Measurements from ENCODE around the gene PDCD6IP. TPM values are rescaled to one million over a fixed set of nuclear protein-coding genes. Genes with fewer than 3 reads are reported as not detected.
"Not testable (repeated sequence)": the region's sequence is repeated elsewhere in the genome, so short reads cannot be mapped to it uniquely, and the experiment has no call there.

PDCD6IP gene, protein sequence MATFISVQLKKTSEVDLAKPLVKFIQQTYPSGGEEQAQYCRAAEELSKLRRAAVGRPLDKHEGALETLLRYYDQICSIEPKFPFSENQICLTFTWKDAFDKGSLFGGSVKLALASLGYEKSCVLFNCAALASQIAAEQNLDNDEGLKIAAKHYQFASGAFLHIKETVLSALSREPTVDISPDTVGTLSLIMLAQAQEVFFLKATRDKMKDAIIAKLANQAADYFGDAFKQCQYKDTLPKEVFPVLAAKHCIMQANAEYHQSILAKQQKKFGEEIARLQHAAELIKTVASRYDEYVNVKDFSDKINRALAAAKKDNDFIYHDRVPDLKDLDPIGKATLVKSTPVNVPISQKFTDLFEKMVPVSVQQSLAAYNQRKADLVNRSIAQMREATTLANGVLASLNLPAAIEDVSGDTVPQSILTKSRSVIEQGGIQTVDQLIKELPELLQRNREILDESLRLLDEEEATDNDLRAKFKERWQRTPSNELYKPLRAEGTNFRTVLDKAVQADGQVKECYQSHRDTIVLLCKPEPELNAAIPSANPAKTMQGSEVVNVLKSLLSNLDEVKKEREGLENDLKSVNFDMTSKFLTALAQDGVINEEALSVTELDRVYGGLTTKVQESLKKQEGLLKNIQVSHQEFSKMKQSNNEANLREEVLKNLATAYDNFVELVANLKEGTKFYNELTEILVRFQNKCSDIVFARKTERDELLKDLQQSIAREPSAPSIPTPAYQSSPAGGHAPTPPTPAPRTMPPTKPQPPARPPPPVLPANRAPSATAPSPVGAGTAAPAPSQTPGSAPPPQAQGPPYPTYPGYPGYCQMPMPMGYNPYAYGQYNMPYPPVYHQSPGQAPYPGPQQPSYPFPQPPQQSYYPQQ
- total RNA-seq: 100 to 1,000 TPM in 3 of 4 donors, 10 to 100 TPM in 1; 93.9 to 181 (median 127) TPM

DNA sequence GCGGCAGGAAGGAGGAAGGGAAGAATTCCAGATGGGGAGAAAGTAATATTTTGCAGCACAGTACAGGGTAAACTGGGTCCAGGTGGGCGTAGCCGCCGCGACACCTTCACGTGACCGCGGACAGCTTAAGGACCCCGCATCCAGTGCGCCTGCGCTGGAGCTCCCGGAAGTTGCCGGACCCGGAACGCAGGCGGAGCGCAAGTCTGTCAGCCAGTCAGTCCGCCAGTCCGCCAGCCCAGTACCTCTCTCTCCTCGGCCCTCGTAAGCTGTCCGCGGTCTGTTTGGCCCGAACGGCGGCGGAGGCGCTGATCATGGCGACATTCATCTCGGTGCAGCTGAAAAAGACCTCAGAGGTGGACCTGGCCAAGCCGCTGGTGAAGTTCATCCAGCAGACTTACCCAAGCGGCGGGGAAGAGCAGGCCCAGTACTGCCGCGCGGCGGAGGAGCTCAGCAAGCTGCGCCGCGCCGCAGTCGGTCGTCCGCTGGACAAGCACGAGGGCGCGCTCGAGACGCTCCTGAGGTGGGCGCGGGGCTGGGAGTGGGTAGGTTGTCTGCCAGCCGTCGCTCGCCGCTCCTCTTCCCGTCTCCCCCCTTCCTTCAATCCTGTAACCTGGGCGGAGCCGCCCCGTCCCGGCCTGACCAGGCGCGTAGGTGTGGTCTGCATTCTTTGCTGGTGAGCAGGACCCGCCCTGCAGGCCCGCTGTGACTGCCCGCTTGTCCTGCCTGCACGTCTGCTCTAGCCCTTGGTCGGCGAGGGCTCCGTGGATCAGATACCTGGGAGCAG lies at the start of gene PDCD6IP:
TSS of gene PDCD6IP (plus strand) at position 213 of the 784 bp plus-strand sequence. CDS start at position 312, 99 bp downstream.
- Histone ChIP-seq H3K27ac (peak within 1 kb of the TSS; percentile 92 to 98 (median 98)), H3K9me3 (no peaks in the 10 kb centered on the region), H3K4me3 (peak within 1 kb of the TSS; percentile 93 to 100 (median 95)), H3K4me1 (peaks cover 32 to 46% of the 10 kb centered on the region in 2 donors), H3K27me3 (no peaks in the 10 kb centered on the region), H3K36me3 (no peaks in the 10 kb centered on the region)
- DNase-seq: peak; percentile 90 to 92
- intact Hi-C loops (cut with DNase I; ENCODE audit: low total_unique reads) (loop anchor here (2.0 to 5.0 kb wide), 3 partner anchors 80 to 356 kb away; partner anchors contain the start of genes CLASP2 and UBP1), in situ Hi-C loops (cut with MboI; ENCODE audit: low sequenced_read_pairs in 4 of 4) (no loop called here)
- TF ChIP-seq, protein P1, sequence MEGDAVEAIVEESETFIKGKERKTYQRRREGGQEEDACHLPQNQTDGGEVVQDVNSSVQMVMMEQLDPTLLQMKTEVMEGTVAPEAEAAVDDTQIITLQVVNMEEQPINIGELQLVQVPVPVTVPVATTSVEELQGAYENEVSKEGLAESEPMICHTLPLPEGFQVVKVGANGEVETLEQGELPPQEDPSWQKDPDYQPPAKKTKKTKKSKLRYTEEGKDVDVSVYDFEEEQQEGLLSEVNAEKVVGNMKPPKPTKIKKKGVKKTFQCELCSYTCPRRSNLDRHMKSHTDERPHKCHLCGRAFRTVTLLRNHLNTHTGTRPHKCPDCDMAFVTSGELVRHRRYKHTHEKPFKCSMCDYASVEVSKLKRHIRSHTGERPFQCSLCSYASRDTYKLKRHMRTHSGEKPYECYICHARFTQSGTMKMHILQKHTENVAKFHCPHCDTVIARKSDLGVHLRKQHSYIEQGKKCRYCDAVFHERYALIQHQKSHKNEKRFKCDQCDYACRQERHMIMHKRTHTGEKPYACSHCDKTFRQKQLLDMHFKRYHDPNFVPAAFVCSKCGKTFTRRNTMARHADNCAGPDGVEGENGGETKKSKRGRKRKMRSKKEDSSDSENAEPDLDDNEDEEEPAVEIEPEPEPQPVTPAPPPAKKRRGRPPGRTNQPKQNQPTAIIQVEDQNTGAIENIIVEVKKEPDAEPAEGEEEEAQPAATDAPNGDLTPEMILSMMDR (IDR thresholded peaks at IDR 0.05 in 4 of 5, conservative IDR thresholded peaks at IDR 0.05 in 1 of 5): peak in 4 of 5 experiments; percentile 9 to 35 (median 26)
- TF ChIP-seq POLR2A (IDR thresholded peaks at IDR 0.05): peak; percentile 89 to 93
- peak; percentile 96 for ATAC-seq

DNA sequence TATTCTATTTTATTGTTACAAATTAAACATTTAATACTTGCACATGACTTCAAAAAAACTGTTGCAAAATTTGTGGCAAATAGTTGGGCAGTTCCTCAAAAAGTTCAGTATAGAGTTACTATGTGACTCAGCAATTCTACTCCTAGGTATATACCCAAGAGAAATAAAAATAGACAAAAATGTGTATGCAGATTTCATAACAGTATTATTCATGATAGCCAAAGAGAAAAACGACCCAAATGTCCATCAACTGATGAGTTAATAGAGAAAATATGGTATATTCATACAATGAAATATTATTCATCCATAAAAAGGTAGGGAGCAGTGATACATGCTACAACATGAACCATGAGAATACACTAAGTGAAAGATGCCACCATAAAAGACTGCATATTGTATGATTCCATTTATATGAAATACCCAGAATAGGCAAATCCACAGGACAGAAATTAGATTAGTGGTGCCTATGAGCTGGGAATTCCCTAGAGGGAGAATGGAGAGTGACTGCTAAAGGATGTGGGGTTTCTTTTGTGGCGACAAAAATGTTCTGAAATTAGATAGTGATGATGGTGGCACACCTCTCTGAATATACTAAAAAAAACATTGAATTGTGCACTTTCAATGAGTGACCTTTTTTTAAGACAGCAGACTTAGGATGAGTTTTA lies 48.8 kb upstream of the PDCD6IP start:
- in situ Hi-C loops (cut with MboI; ENCODE audit: low sequenced_read_pairs in 4 of 4) (no loop called here), intact Hi-C loops (cut with DNase I; ENCODE audit: low total_unique reads) (no loop called here)
- DNase-seq: no peak

DNA sequence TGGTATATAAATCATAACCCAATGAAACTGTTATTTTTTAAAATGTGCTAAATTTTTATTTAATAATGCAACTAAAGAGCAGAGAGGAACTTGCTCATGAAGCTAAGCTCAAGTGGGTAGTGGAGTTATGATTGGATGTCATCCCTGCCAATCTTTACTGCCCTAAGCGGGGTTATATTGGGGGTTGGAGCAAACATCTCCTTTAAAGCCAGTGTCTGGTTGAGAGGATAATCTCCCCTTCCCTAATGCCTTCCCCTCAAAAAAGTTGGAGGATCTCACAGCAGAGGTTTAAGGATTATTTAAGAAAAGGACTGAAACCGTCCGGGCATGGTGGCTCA lies 48.2 kb upstream of the PDCD6IP start:
- intact Hi-C loops (cut with DNase I; ENCODE audit: low total_unique reads): no loop called here
- Histone ChIP-seq H3K36me3 (no peaks in the 10 kb centered on the region), H3K27me3 (no peaks in the 10 kb centered on the region), H3K27ac (no peak overlapping the region), H3K4me1 (no peaks in the 10 kb centered on the region), H3K9me3 (no peaks in the 10 kb centered on the region), H3K4me3 (no peak overlapping the region)
- no peak for TF ChIP-seq POLR2A (IDR thresholded peaks at IDR 0.05)
- TF ChIP-seq, protein P1 (IDR thresholded peaks at IDR 0.05 in 4 of 5, conservative IDR thresholded peaks at IDR 0.05 in 1 of 5): no peak
- ATAC-seq: no peak
- DNase-seq: no peak
- in situ Hi-C loops (cut with MboI; ENCODE audit: low sequenced_read_pairs in 4 of 4): no loop called here

More for the DNA sequence above, 48.8 kb upstream of the PDCD6IP start:
- no peaks in the 10 kb centered on the region for H3K27me3 ChIP-seq
- H3K36me3 ChIP-seq: no peaks in the 10 kb centered on the region
- TF ChIP-seq, protein P1 (IDR thresholded peaks at IDR 0.05 in 4 of 5, conservative IDR thresholded peaks at IDR 0.05 in 1 of 5): no peak
- no peak for TF ChIP-seq POLR2A (IDR thresholded peaks at IDR 0.05)
- H3K9me3 ChIP-seq: no peaks in the 10 kb centered on the region
- no peaks in the 10 kb centered on the region for H3K4me1 ChIP-seq
- no peak for ATAC-seq
- H3K4me3 ChIP-seq: no peak overlapping the region
- H3K27ac ChIP-seq: no peak overlapping the region

DNA sequence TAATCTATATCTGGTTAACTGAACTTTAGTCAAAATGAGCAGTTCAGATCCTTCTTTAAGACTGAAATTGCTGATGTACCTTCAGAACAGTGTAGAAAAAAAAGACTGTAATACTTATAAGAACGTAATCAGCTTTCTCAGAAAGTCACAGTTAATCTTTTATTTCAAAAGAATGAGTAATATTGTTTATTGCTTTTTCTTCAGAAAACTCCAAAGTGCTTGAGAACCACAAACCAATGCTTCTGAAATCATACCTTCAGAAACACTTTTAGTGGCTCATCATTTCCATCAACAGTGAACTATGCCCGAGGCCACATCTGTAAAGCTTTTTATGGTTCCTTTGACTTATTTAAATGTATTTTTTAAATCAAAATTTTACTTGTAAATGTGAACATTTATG lies 47.1 kb upstream of the PDCD6IP start:
- H3K36me3 ChIP-seq: no peaks in the 10 kb centered on the region
- no peak for TF ChIP-seq POLR2A (IDR thresholded peaks at IDR 0.05)
- TF ChIP-seq, protein P1 (IDR thresholded peaks at IDR 0.05 in 4 of 5, conservative IDR thresholded peaks at IDR 0.05 in 1 of 5): no peak
- no peak overlapping the region for H3K4me3 ChIP-seq
- H3K27me3 ChIP-seq: no peaks in the 10 kb centered on the region
- no peak overlapping the region for H3K27ac ChIP-seq
- no peaks in the 10 kb centered on the region for H3K9me3 ChIP-seq
- ATAC-seq (no peak), DNase-seq (no peak)
- intact Hi-C loops (cut with DNase I; ENCODE audit: low total_unique reads) (no loop called here), in situ Hi-C loops (cut with MboI; ENCODE audit: low sequenced_read_pairs in 4 of 4) (no loop called here)
- H3K4me1 ChIP-seq: no peaks in the 10 kb centered on the region

DNA sequence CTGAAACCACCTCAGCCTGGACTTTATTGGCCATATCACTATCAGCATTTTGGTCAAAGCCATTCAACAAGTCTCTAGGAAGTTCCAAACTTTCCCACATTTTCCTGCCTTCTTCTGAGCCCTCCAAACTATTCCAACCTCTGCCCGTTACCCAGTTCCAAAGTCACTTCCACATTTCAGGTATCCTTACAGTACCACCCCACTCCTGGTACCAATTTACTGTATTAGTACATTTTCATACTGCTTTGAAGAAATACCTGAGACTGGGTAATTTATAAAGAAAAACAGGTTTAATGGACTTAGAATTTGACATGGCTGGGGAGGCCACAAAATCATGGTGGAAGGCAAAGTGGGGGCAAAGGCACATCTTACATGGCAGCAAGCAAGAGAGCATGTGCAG lies 44.0 kb upstream of the PDCD6IP start:
- in situ Hi-C loops (cut with MboI; ENCODE audit: low sequenced_read_pairs in 4 of 4); H3K4me3 ChIP-seq: not testable (repeated sequence)

More for the DNA sequence above, 44.0 kb upstream of the PDCD6IP start:
- DNase-seq; ATAC-seq; intact Hi-C loops (cut with DNase I; ENCODE audit: low total_unique reads); H3K36me3 ChIP-seq; H3K9me3 ChIP-seq; H3K27ac ChIP-seq; H3K27me3 ChIP-seq; H3K4me1 ChIP-seq: not testable (repeated sequence)

All from gastrocnemius medialis (tissue), 4 donors.